ENCODE results near the gene TRIM39.

Gene TRIM39

GRCh38 chr6:30328397-30328796 is 1.7 kb downstream of the TRIM39 start:
- no peak for DNase-seq

- DNase-seq = no peak
These were observed 2.6 kb downstream of the TRIM39 start for GRCh38 chr6:30329331-30329730.

- no peak for DNase-seq
These were observed 5.3 kb downstream of the TRIM39 start for GRCh38 chr6:30331981-30332380.

GRCh38 chr6:30334075-30334783 is 7.5 kb downstream of the TRIM39 start:
- DNase-seq = no peak

- no peak for DNase-seq
These were observed 13.9 kb downstream of the TRIM39 start for GRCh38 chr6:30340589-30341054.

GRCh38 chr6:30341218-30341617 is 14.5 kb downstream of the TRIM39 start:
- DNase-seq = no peak

GRCh38 chr6:30341728-30342127 is 15.0 kb downstream of the TRIM39 start:
- DNase-seq = no peak

- DNase-seq = no peak
These were observed 17.6 kb downstream of the TRIM39 start for GRCh38 chr6:30344191-30344867.

GRCh38 chr6:30344868-30345671 is 18.3 kb downstream of the TRIM39 start, which contains the start of gene RPP21:
Gene RPP21, plus strand, starts transcription at chr6:30345156. Its CDS starts 16 bp downstream, at chr6:30345172.
- peak; percentile 68 to 86 for DNase-seq

GRCh38 chr6:30345852-30346251 is 19.1 kb downstream of the TRIM39 start:
- no peak for DNase-seq

- DNase-seq = no peak
These were observed 22.2 kb downstream of the TRIM39 start for GRCh38 chr6:30348957-30349356.

- DNase-seq = no peak
These were observed 22.9 kb downstream of the TRIM39 start for GRCh38 chr6:30349421-30350177.

- no peak for DNase-seq
These were observed 23.8 kb downstream of the TRIM39 start for GRCh38 chr6:30350524-30350923.

- DNase-seq = no peak
These were observed 25.8 kb downstream of the TRIM39 start for GRCh38 chr6:30352550-30352949.

- no peak for DNase-seq
These were observed 28.6 kb downstream of the TRIM39 start for GRCh38 chr6:30355281-30355680.

GRCh38 chr6:30356536-30356935 is 29.8 kb downstream of the TRIM39 start:
- DNase-seq = no peak

GRCh38 chr6:30357678-30358540 is 31.2 kb downstream of the TRIM39 start:
- DNase-seq = peak; percentile 6 to 47

GRCh38 chr6:30359276-30359675 is 32.5 kb downstream of the TRIM39 start:
- DNase-seq = no peak

GRCh38 chr6:30360139-30360538 is 33.4 kb downstream of the TRIM39 start:
- DNase-seq = no peak

- no peak for DNase-seq
These were observed 34.9 kb downstream of the TRIM39 start for GRCh38 chr6:30361661-30362060.

GRCh38 chr6:30363459-30363858 is 36.7 kb downstream of the TRIM39 start:
- DNase-seq = no peak

GRCh38 chr6:30364591-30364990 is 37.9 kb downstream of the TRIM39 start:
- DNase-seq = no peak
